ENCODE data around the gene BATF2. TPM values are rescaled to one million over a fixed set of nuclear protein-coding genes. Genes with fewer than 3 reads are reported as not detected.
A peak's percentile ranks its signal among the peaks of the same experiment; 100 is the strongest.

BATF2 gene
- total RNA-seq (0.75 and 0.81 TPM in 2 replicates), polyA plus RNA-seq (0.75 and 1.5 TPM in 2 replicates), polyA minus RNA-seq (0.34 and 0.70 TPM in 2 replicates), Bru-seq, nascent RNA (percentile 22 among the genes with signal in this experiment), BruChase-seq, experiment 1, labeled RNA remaining after a 6-hour chase (percentile 27 among the genes with signal in this experiment), BruChase-seq, experiment 2, labeled RNA remaining after a 2-hour chase (percentile 26 among the genes with signal in this experiment)
- polyA plus RNA-seq (2011; cell fraction: cytosol; rRNA removed), result 0.92 and 1.1 TPM in 2 replicates
- polyA plus RNA-seq (2011; cell fraction: nucleus; rRNA removed), result 0.28 and 0.49 TPM in 2 replicates
- polyA plus RNA-seq (2012), result 0.63 and 0.79 TPM in 2 replicates
- not detected for polyA minus RNA-seq (2011; cell fraction: cytosol; rRNA and poly(A)+ RNA removed)
- not detected in 2 replicates for polyA minus RNA-seq (2011; cell fraction: nucleus; rRNA and poly(A)+ RNA removed)
- long read RNA-seq, partial matches to known transcripts, result 0 of 2 reads
- long read RNA-seq, other reads (novel, unspliced or antisense), result 0 of 2 reads

DNA sequence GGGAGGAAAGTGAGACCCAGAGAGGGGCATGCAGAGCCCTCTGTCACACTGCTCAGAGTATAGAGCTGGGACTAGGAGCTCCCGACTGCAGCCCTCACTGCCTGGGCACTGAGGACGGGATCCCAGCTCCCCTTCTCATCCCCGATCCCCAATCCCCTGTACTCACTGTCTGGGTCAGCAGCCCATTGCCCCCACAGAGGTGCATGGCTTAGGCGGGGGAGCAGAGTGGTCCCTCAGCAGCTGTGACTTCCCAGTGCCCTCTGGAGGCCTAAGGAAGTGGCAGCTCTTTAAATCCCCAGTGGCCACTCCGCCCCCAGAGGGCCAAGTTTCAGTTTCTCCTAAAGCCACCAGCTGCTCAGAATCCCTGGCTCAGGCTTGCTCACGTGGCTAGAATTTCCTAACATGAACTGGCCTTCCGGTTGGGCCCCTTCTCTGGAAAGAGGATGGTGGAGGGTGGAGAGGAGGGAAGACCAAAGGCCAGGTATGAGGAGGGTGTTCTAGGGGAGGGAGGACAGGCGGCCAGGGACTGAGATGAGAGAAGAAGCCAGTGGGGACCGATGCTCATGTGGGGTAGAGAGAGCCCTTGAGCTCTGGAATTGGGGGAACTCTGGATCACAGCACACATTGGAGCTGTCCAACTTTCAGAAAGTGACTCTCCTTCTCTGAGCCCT, at the start of gene BATF2:
TSS of gene BATF2 (minus strand) at position 262 of the 671 bp plus-strand sequence. CDS start at position 205, 57 bp downstream.
- H3K9ac ChIP-seq (replicated peaks; ENCODE audit: extremely low read depth, insufficient read depth, low read length), result no peak within 1 kb of the TSS
- no peak within 1 kb of the TSS for H3K27ac ChIP-seq (ENCODE audit: insufficient read depth, low read depth, low read length)
- peak within 1 kb of the TSS in 1 of 3 experiments; percentile 14 for H3K4me3 ChIP-seq (replicated peaks in 1 of 3; ENCODE audit: insufficient read depth in 1 of 3, low read depth in 1 of 3, low read length in 3 of 3)
- H3K4me1 ChIP-seq (ENCODE audit: control insufficient read depth, extremely low read depth, insufficient read depth, low read length), result no peaks in the 10 kb centered on the region
- no TSS peak for BruUV-seq (replicated peaks)
- FAIRE-seq, result peak; percentile 91
- H3K4me2 ChIP-seq (ENCODE audit: insufficient read depth, low read length), result peak within 1 kb of the TSS; percentile 21
- CTCF ChIA-PET, result interaction anchor here (0.7 to 4.2 kb wide), 30 partner anchors 9 to 212 kb away, joined by 3 to 40 read pairs (median 5); partner anchors contain the start of genes ARL2, ATG2A, CDC42BPG and GPHA2
- H3K27me3 ChIP-seq (ENCODE audit: control insufficient read depth in 2 of 2, insufficient read depth in 2 of 2, low read length in 2 of 2), result no peaks in the 10 kb centered on the region
- TF ChIP-seq POLR2A (IDR thresholded peaks at IDR 0.05; ENCODE audit: low read depth, low read length) (no peak), MYC (IDR thresholded peaks at IDR 0.05; ENCODE audit: low read depth, low read length) (no peak), POLR2AphosphoS5 (IDR thresholded peaks at IDR 0.05; ENCODE audit: insufficient read depth, low read depth, low read length) (peak; percentile 56), CTCF (IDR thresholded peaks at IDR 0.05; ENCODE audit: extremely low read depth in 1 of 2, insufficient read depth in 1 of 2, low read depth in 1 of 2, low read length in 2 of 2) (peak; percentile 39 to 65), JUN (IDR thresholded peaks at IDR 0.05; ENCODE audit: borderline replicate concordance, insufficient read depth, insufficient read length, low read depth) (no peak)
- POLR2A ChIA-PET, result interaction anchor here (0.8 kb wide), 1 partner anchor 18 kb away, joined by 3 read pairs; the partner anchor contains the start of gene ARL2
- H3K9me1 ChIP-seq (replicated peaks; ENCODE audit: control insufficient read depth, extremely low read depth, insufficient read depth, low read length), result no peaks in the 10 kb centered on the region
- dilution Hi-C loops (cut with MboI; ENCODE audit: extremely low pct_ligation_motif_present, low sequenced_read_pairs), result no loop called here
- H3K9me3 ChIP-seq (replicated peaks; ENCODE audit: control insufficient read depth, insufficient read depth, low read length), result no peaks in the 10 kb centered on the region
- intact Hi-C loops (cut with micrococcal nuclease), result loop anchor here (1.0 to 2.0 kb wide), 3 partner anchors 72 to 150 kb away; partner anchors contain the start of genes ATG2A and PPP2R5B
- no peaks in the 10 kb centered on the region for H4K20me1 ChIP-seq (replicated peaks; ENCODE audit: control insufficient read depth, extremely low read depth, insufficient read depth, low read length)
- H3K79me2 ChIP-seq (ENCODE audit: control insufficient read depth, insufficient read depth, low read length), result no peaks in the 10 kb centered on the region
- peak within 1 kb of the TSS; percentile 66 for H2AFZ ChIP-seq (ENCODE audit: low read depth, low read length)
- no peaks in the 10 kb centered on the region for H3K36me3 ChIP-seq (ENCODE audit: control insufficient read depth in 2 of 2, extremely low read depth in 1 of 2, insufficient read depth in 2 of 2, low read length in 2 of 2)
- peak; percentile 73 for DNase-seq (ENCODE audit: low read depth, low spot score)
